GM20000 (cell line): ENCODE results near the gene EIF2S1.
"Not testable (repeated sequence)": the region's sequence is repeated elsewhere in the genome, so short reads cannot be mapped to it uniquely, and the experiment has no call there.

Experiments
- DNase-seq: peaks from one replicate; pipeline ENCODE4 v3.0.0; 2012; ENCODE audit warnings: low spot score
- TF ChIP-seq, protein P1 (sequence below): IDR thresholded peaks from 2 replicates; pipeline ENCODE4 v1.5.1; 2012; ENCODE audit warnings: mild to moderate bottlenecking, control low read depth; ENCODE audit errors: extremely low read depth, missing control alignments

Gene EIF2S1

GRCh38 chr14:67397536-67397935 is 37.4 kb downstream of the EIF2S1 start:
- DNase-seq = no peak
- TF ChIP-seq, protein P1, sequence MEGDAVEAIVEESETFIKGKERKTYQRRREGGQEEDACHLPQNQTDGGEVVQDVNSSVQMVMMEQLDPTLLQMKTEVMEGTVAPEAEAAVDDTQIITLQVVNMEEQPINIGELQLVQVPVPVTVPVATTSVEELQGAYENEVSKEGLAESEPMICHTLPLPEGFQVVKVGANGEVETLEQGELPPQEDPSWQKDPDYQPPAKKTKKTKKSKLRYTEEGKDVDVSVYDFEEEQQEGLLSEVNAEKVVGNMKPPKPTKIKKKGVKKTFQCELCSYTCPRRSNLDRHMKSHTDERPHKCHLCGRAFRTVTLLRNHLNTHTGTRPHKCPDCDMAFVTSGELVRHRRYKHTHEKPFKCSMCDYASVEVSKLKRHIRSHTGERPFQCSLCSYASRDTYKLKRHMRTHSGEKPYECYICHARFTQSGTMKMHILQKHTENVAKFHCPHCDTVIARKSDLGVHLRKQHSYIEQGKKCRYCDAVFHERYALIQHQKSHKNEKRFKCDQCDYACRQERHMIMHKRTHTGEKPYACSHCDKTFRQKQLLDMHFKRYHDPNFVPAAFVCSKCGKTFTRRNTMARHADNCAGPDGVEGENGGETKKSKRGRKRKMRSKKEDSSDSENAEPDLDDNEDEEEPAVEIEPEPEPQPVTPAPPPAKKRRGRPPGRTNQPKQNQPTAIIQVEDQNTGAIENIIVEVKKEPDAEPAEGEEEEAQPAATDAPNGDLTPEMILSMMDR = no peak

DNA sequence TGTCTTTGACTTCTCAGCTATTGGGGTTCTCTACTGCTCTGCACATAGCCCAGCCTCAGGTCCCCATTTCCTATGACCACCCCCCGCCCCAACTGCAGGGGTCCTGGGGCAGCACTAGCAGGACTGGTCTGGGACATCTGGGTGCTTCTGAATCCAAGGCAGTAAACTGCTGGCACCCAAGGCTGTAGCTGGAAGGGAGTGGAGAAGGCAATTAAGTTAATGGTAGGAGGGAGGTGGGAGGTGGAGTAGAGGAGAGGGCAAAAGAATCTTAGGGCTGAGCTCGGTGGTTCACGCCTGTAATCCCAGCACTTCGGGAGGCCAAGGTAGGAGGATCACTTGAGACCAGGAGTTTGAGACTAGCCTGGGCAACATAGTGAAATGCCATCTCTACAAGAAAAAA is 40.3 kb downstream of the EIF2S1 start:
- TF ChIP-seq, protein P1 = no peak
- no peak for DNase-seq

DNA sequence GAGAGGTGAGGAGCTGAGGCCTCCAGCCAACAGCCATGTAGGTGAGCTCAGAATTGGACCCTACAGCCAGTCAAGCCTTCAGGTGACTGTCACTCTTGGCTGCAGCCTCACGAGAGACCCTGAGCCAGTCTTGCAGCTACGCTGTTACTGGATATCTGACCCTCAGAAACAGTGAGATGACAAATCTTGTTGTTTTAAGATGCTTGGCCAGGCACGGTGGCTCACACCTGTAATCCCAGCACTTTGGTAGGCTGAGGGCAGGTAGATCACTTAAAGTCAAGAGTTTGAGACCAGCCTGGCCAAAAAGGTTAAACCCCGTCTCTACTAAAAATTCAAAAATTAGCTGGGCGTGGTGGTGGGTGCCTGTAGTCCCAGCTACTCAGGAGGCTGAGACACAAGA is 45.6 kb downstream of the EIF2S1 start:
- DNase-seq = no peak
- TF ChIP-seq, protein P1 = no peak

DNA sequence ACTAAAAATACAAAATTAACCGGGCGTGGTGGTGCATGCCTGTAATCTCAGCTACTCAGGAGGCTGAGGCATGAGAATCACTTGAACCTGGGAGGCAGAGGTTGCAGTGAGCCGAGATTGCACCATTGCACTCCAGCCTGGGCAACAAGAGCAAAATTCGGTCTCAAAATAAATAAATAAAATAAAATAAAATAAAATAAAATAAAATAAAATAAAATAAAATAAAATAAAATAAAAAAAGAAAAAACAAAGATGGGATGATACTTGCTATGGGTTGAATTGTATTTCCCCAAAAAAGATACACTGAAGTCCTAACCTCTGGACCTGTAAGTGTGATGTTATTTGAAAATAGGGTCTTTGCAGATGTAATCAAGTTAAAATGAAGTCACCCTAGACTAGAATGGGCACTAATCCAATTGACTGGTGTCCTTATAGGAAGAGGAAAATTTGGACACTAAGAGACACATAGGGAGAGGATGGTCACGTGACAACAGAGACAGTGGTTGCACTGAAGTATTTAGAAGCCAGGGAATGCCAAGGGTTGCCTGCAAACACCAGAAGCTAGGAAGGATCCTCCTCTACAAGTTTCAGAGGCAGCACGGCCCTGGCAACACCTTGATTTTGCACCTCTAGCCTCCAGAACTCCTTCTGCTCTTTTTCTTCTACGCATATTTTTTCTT is 48.1 kb downstream of the EIF2S1 start:
- not testable (repeated sequence) for DNase-seq

GRCh38 chr14:67409461-67409860 is 49.3 kb downstream of the EIF2S1 start:
- no peak for DNase-seq
- TF ChIP-seq, protein P1 = no peak

- no peak for DNase-seq
- TF ChIP-seq, protein P1 = no peak
Measured at GRCh38 chr14:67410313-67410712, 50.2 kb downstream of the EIF2S1 start.

DNA sequence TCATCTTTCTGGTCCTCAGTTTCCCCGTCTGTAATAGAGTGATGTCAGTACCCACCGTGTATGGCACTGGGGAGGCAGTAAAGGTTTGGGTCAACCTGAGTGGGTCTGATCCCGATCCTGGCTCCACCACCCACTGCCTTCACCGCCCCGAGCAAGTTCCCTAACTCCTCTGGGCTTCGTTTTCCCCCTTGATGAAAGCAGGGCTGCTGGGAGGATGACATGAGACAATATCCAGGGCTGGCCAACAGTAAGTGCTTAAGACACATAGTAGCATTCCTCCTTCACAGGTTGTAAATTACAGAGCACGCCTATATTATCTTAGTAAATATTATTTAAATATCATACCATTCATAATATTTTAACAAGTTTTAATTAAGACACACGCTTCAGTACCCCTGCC is 51.2 kb downstream of the EIF2S1 start:
- TF ChIP-seq, protein P1 = no peak
- no peak for DNase-seq

DNA sequence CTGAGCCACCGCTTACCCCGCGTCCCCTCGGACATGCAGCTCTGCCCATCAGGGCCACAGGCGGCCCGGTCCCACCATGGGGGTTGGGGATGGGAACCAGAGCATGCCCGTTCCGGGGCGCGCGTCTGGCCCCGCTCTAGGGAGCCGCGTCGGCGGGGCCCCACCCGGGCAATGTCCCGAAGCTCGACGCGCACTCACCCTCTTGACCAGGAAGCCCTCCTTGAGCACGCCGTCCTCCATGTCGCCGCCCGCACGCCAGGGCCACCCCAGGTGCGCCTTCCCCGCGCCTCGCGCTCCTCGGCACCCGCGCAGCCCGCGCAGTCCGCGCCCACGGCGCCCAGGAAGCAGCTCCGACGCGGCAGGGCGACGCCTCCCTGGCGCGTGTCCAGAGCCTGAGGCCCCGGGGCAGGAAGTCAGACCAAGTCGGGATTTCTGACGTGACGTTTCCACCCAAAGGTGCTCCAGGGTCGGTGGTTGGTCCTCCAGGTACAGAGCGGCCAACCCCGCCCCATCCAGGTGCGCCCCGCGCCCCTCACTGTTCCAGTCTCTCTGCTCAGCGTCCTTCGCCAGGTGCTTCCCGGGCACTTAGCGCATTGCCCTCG is 51.8 kb downstream of the EIF2S1 start, which contains the start of gene PLEK2:
PLEK2 (minus strand) TSS at position 346 of the 602 bp plus-strand sequence; CDS start at position 240, 106 bp downstream.
- TF ChIP-seq, protein P1 = no peak
- no peak for DNase-seq
